Measurements from ENCODE around the gene APOBEC4.

Gene APOBEC4

GRCh38 chr1:183674886-183675285, 21.8 kb upstream of the APOBEC4 start:
- no peak for DNase-seq (ENCODE audit: low read depth)

- DNase-seq (ENCODE audit: low read depth): peak; percentile 79
Measured at GRCh38 chr1:183674339-183674738, 21.2 kb upstream of the APOBEC4 start.

GRCh38 chr1:183673605-183674323, 20.6 kb upstream of the APOBEC4 start:
- no peak for DNase-seq (ENCODE audit: low read depth)

- no peak for DNase-seq (ENCODE audit: low read depth)
Measured at GRCh38 chr1:183670169-183670568, 17.1 kb upstream of the APOBEC4 start.

GRCh38 chr1:183656355-183656754, 3.2 kb upstream of the APOBEC4 start:
- no peak for DNase-seq (ENCODE audit: low read depth)

GRCh38 chr1:183655562-183656075, 2.5 kb upstream of the APOBEC4 start:
- peak; percentile 72 for DNase-seq (ENCODE audit: low read depth)

GRCh38 chr1:183654706-183655105, 1.6 kb upstream of the APOBEC4 start:
- DNase-seq (ENCODE audit: low read depth): no peak

- no peak for DNase-seq (ENCODE audit: low read depth)
Measured at GRCh38 chr1:183653876-183654451, 848 bp upstream of the APOBEC4 start.

GRCh38 chr1:183653462-183653794, 312 bp upstream of the APOBEC4 start:
- DNase-seq (ENCODE audit: low read depth): no peak

GRCh38 chr1:183652107-183652506, 1.0 kb downstream of the APOBEC4 start:
- DNase-seq (ENCODE audit: low read depth): no peak

GRCh38 chr1:183651612-183652011, 1.5 kb downstream of the APOBEC4 start:
- DNase-seq (ENCODE audit: low read depth): no peak

- no peak for DNase-seq (ENCODE audit: low read depth)
Measured at GRCh38 chr1:183648042-183648441, 5.1 kb downstream of the APOBEC4 start.

GRCh38 chr1:183646776-183647175, 6.3 kb downstream of the APOBEC4 start:
- DNase-seq (ENCODE audit: low read depth): no peak

GRCh38 chr1:183645531-183645930, 7.6 kb downstream of the APOBEC4 start:
- DNase-seq (ENCODE audit: low read depth): no peak

- DNase-seq (ENCODE audit: low read depth): no peak
Measured at GRCh38 chr1:183642166-183642565, 10.9 kb downstream of the APOBEC4 start.

GRCh38 chr1:183640193-183640592, 12.9 kb downstream of the APOBEC4 start:
- DNase-seq (ENCODE audit: low read depth): no peak

GRCh38 chr1:183638649-183639387, 14.3 kb downstream of the APOBEC4 start:
- no peak for DNase-seq (ENCODE audit: low read depth)

- DNase-seq (ENCODE audit: low read depth): no peak
Measured at GRCh38 chr1:183636783-183637182, 16.3 kb downstream of the APOBEC4 start.

GRCh38 chr1:183636334-183636682, 16.8 kb downstream of the APOBEC4 start:
- DNase-seq (ENCODE audit: low read depth): no peak

- peak; percentile 98 for DNase-seq (ENCODE audit: low read depth)
Measured at GRCh38 chr1:183635606-183636333, 17.3 kb downstream of the APOBEC4 start, which contains the start of gene ARPC5. Gene ARPC5 (minus strand): TSS chr1:183635783. CDS start chr1:183635659, 124 bp downstream.

- DNase-seq (ENCODE audit: low read depth): no peak
Measured at GRCh38 chr1:183635099-183635605, 18.0 kb downstream of the APOBEC4 start.

- DNase-seq (ENCODE audit: low read depth): no peak
Measured at GRCh38 chr1:183634429-183635065, 18.6 kb downstream of the APOBEC4 start.

Data from fibroblast of gingiva (primary cell).